Sigmoid colon (tissue), 7 donors: ENCODE measurements around the gene FAM200B. TPM values are rescaled to one million over a fixed set of nuclear protein-coding genes. Genes with fewer than 3 reads are reported as not detected.
A peak's percentile ranks its signal among the peaks of the same experiment; 100 is the strongest.

Source experiments
- DNase-seq: peaks from one replicate; pipeline ENCODE4 v3.0.0-alpha.2; 2019
- H3K27ac ChIP-seq, 4 donors: fragments of 200-600 bp; sonication (generic); one replicate each; pipeline ENCODE4 v1.5.1; 2016 to 2019; ENCODE audit warnings: mild to moderate bottlenecking in 1 of 4
- H3K27me3 ChIP-seq, 3 donors: fragments of 200-600 bp; sonication (generic); one replicate each; pipeline ENCODE4 v1.5.1; 2019; ENCODE audit warnings: mild to moderate bottlenecking in 1 of 3
- H3K36me3 ChIP-seq, 4 donors: fragments of 200-600 bp; sonication (generic); one replicate each; pipeline ENCODE4 v1.5.1; 2016 to 2019
- H3K4me1 ChIP-seq, 4 donors: fragments of 200-600 bp; sonication (generic); one replicate each; pipeline ENCODE4 v1.5.1; 2017 to 2019
- H3K4me3 ChIP-seq, 4 donors: fragments of 200-600 bp; sonication (generic); one replicate each; pipeline ENCODE4 v1.5.1; 2017 to 2019; ENCODE audit warnings: mild to moderate bottlenecking in 2 of 4, moderate library complexity in 1 of 4
- H3K9me3 ChIP-seq, 4 donors: fragments of 200-600 bp in 3 of 4; sonication (generic) in 3 of 4; one replicate each; pipeline versions ENCODE4 v1.5.1 to v1.6.1; 2013 to 2019
- EP300 ChIP-seq, 4 donors: sonication (generic); formaldehyde crosslinking; IDR thresholded peaks; one replicate each; pipeline ENCODE4 v1.6.1; 2017; ENCODE audit warnings: antibody characterized with exemption in 4 of 4
- POLR2A ChIP-seq, 2 donors: fragments of 450-650 bp; IDR thresholded peaks; one replicate each; pipeline ENCODE4 v1.6.1; 2016; ENCODE audit warnings: antibody characterized with exemption in 2 of 2, mild to moderate bottlenecking in 2 of 2, moderate library complexity in 2 of 2
- POLR2AphosphoS5 ChIP-seq, 4 donors: sonication (generic); formaldehyde crosslinking; IDR thresholded peaks; one replicate each; pipeline ENCODE4 v1.6.1; 2017; ENCODE audit warnings: antibody characterized with exemption in 4 of 4
- WGBS, 2 donors: extraction: QIAGEN DNeasy Blood & Tissue Kit; methylation state at CpG; one replicate each; pipeline ENCODE4 v1.1.7; 2013; 5-methylcytosine and 5-hydroxymethylcytosine counted together
- intact Hi-C: fragments of 100-400 bp; cut with DNase I; formaldehyde crosslinking; loops from one replicate; pipeline ENCODE4 v1.15.1; 2023
- polyA plus RNA-seq, 3 donors: library from polyadenylated mRNA; stranded (reverse); fragments of 200-250 nt; gene quantifications; one replicate each; pipeline ENCODE4 v1.2.3, GENCODE V29; 2013
- total RNA-seq, 4 donors: library from RNA; depleted of rRNA; stranded (reverse); fragments of >200 nt; gene quantifications; one replicate each; pipeline ENCODE4 v1.1.0, GENCODE V29; 2016
- TF ChIP-seq, protein P1 (sequence below), 4 experiments: fragments of 450-650 bp in 3 of 4; fragments of 200-600 bp in 1 of 4; IDR thresholded peaks; one replicate each; pipeline ENCODE4 v1.5.1; 2016 to 2019; ENCODE audit warnings: antibody characterized with exemption in 4 of 4, mild to moderate bottlenecking in 3 of 4, moderate library complexity in 2 of 4
- donor health status: healthy with polysubstance abuse.
- donor health status: Bipolar disorder and iron deficiency.
- donor health status: healthy.

The FAM200B gene
- total and polyA plus RNA-seq, 7 donors = 36.4 to 105 (median 87.9) TPM

- H3K27me3 ChIP-seq = no peaks in the 10 kb centered on the region
- peaks cover 0 to 24% (median 21%) of the 10 kb centered on the region in 4 donors for H3K4me1 ChIP-seq
- no peak for TF ChIP-seq EP300 (IDR thresholded peaks at IDR 0.05)
- TF ChIP-seq, protein P1, sequence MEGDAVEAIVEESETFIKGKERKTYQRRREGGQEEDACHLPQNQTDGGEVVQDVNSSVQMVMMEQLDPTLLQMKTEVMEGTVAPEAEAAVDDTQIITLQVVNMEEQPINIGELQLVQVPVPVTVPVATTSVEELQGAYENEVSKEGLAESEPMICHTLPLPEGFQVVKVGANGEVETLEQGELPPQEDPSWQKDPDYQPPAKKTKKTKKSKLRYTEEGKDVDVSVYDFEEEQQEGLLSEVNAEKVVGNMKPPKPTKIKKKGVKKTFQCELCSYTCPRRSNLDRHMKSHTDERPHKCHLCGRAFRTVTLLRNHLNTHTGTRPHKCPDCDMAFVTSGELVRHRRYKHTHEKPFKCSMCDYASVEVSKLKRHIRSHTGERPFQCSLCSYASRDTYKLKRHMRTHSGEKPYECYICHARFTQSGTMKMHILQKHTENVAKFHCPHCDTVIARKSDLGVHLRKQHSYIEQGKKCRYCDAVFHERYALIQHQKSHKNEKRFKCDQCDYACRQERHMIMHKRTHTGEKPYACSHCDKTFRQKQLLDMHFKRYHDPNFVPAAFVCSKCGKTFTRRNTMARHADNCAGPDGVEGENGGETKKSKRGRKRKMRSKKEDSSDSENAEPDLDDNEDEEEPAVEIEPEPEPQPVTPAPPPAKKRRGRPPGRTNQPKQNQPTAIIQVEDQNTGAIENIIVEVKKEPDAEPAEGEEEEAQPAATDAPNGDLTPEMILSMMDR (IDR thresholded peaks at IDR 0.05) = no peak
- no peak for TF ChIP-seq POLR2AphosphoS5 (IDR thresholded peaks at IDR 0.05)
- TF ChIP-seq POLR2A (IDR thresholded peaks at IDR 0.05) = no peak
- H3K4me3 ChIP-seq = no peak overlapping the region
- intact Hi-C loops = no loop called here
- no peaks in the 10 kb centered on the region for H3K36me3 ChIP-seq
- no peaks in the 10 kb centered on the region for H3K9me3 ChIP-seq
- H3K27ac ChIP-seq = no peak overlapping the region
- DNase-seq = no peak
Measured at GRCh38 chr4:15657366-15657765, 24.3 kb upstream of the FAM200B start.

DNA sequence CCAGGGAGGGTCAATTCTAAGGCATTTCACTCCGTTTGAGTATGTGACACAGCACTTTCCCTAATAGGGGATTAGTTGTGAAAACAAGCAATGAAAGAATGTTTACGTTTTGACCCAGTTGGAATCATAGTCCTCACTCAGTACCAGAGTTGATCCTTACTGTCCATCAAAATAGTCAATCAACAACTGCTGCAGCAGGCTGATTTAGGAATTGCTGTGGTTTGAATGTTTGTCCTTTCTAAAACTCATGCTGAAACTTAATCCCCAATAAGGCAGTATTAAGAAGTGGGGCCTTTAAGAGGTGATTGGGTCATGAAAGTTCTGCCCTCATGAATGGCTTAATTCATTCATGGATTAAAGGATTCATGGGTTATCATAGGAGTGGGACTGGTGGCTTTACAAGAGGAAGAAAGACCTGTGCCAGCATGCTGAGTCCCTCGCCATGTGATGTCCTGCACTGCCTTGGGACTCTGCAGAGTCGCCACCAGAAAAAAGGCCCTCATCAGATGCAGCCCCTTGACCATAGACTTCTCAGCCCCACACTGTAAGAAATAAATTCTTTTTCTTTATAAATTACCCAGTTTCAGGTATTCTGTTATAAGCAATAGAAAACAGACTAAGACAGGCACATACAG is 23.4 kb upstream of the FAM200B start:
- Histone ChIP-seq H3K36me3 (no peaks in the 10 kb centered on the region), H3K9me3 (no peaks in the 10 kb centered on the region), H3K4me1 (peaks cover 0 to 15% (median 12%) of the 10 kb centered on the region in 4 donors), H3K27ac (no peak overlapping the region), H3K4me3 (no peak overlapping the region), H3K27me3 (no peaks in the 10 kb centered on the region)
- WGBS, 2 donors = 85 to 87% methylated on average over 4 of the region's 4 CpGs
- DNase-seq = no peak
- TF ChIP-seq EP300 (IDR thresholded peaks at IDR 0.05) = no peak
- TF ChIP-seq, protein P1 (IDR thresholded peaks at IDR 0.05) = no peak
- TF ChIP-seq POLR2AphosphoS5 (IDR thresholded peaks at IDR 0.05) = no peak
- TF ChIP-seq POLR2A (IDR thresholded peaks at IDR 0.05) = no peak
- intact Hi-C loops = no loop called here

DNA sequence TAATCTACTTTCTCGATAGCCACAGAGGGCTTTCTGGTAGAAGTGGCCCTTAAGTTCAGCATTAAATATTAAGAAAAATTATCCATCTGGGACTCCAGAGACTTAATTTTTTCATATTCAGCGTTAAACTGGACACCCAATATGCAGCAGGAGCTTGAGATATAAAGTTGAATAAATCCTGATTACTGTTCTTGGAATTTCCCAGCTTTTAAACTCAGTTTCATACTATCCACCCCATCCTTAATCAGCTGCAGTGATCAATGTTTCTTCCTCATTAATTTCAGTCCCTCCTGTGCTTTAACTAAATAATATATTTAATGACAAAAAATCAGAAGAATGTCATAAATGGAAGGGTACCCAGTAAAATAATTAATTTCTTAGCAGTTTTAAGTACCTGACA is 22.8 kb upstream of the FAM200B start:
- no peak for DNase-seq
- Histone ChIP-seq H3K27ac (no peak overlapping the region), H3K4me1 (peaks cover 0 to 10% (median 7%) of the 10 kb centered on the region in 4 donors), H3K9me3 (no peaks in the 10 kb centered on the region), H3K4me3 (no peak overlapping the region), H3K36me3 (no peaks in the 10 kb centered on the region), H3K27me3 (no peaks in the 10 kb centered on the region)
- intact Hi-C loops = no loop called here
- 96 to 98% methylated on average over 2 of the region's 2 CpGs for WGBS, 2 donors
- TF ChIP-seq POLR2AphosphoS5 (IDR thresholded peaks at IDR 0.05) = no peak
- no peak for TF ChIP-seq POLR2A (IDR thresholded peaks at IDR 0.05)
- no peak for TF ChIP-seq EP300 (IDR thresholded peaks at IDR 0.05)
- TF ChIP-seq, protein P1 (IDR thresholded peaks at IDR 0.05) = no peak

GRCh38 chr4:15659768-15660570 is 21.7 kb upstream of the FAM200B start:
- intact Hi-C loops = no loop called here
- no peaks in the 10 kb centered on the region for H3K9me3 ChIP-seq
- 86 to 94% methylated on average over 5 of the region's 5 CpGs for WGBS, 2 donors
- TF ChIP-seq, protein P1 (IDR thresholded peaks at IDR 0.05) = no peak
- TF ChIP-seq POLR2A (IDR thresholded peaks at IDR 0.05) (no peak), EP300 (IDR thresholded peaks at IDR 0.05) (no peak), POLR2AphosphoS5 (IDR thresholded peaks at IDR 0.05) (peak in 1 of 4 donors; percentile 48)
- no peaks in the 10 kb centered on the region for H3K27me3 ChIP-seq
- H3K36me3 ChIP-seq = no peaks in the 10 kb centered on the region
- no peak overlapping the region for H3K4me3 ChIP-seq
- DNase-seq = no peak
- peaks cover 0 to 7% (median 3%) of the 10 kb centered on the region in 4 donors for H3K4me1 ChIP-seq
- H3K27ac ChIP-seq = no peak overlapping the region
